ENCODE data around the gene SKAP1.

The SKAP1 gene

DNA sequence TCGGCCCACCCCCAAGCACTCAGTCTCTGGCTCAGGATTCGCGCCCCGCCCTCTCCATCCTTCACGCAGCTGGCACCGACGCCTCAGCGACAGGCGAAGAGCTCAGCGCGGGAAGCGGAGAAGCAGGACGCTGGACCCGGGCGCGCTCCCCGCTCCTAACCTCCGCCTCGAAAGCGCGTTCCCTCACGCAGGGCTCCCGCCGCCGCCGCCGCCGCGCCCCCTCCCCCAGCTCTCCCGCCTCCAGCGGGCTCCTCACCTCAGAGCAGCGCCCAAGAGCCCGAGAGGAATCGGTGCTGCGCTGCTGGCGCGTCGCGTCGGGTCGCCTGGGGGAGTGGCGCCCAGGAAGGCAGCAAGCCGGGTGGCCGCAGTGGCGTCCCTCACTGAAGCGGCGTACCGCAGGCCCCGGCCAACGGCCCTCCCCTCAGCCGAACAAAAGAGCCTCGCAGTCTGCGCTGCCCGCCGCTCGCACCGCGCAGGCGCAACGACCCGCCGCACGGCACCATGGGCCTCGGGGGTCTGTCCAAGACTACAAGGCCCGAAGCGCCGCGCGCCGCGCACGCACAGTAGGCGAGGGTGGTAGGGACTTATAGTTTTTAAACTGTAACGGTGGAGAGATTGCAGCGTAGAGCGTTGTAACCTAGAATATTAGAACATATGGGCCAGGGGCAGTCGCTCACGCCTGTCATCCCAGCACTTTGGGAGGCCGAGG is 328.8 kb downstream of the SKAP1 start, which contains the start of gene CBX1:
Gene CBX1 (minus strand): TSS at position 467 of the 709 bp plus-strand sequence. CDS start 24,474 bp downstream, outside the sequence.
- DNase-seq = peak; percentile 96

DNA sequence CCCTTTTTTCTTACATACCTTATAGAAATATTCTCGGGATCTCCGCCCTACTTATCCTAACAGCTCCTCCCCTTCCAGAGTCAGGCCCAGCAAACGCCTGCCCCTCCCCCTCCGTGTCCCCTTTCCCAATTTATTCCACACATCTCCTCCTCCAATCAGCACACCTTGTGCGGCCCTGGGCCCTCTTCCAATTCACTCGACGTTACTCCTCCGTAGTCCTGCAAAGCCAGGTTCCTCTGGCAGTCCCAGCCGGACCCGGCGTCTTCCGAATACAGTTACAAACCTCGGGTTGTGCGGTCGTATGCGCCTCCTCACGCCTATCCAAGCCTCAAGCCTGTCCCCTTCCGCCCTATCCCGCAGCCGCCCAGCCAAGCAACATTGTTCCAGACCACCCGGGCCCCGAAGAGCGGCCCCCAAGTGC is 329.4 kb downstream of the SKAP1 start:
- DNase-seq = no peak

GRCh38 chr17:48100160-48100559 is 329.9 kb downstream of the SKAP1 start:
- DNase-seq = no peak

- DNase-seq = no peak
These were observed 334.4 kb downstream of the SKAP1 start for GRCh38 chr17:48095611-48096010.

GRCh38 chr17:48093341-48094045 is 336.5 kb downstream of the SKAP1 start:
- no peak for DNase-seq

- DNase-seq = no peak
These were observed 345.1 kb downstream of the SKAP1 start for GRCh38 chr17:48084932-48085331.

Measured in CD4-positive, alpha-beta T cell treated with Interleukin-17A for 4 hours (primary cell).